DND-41 (cell line): ENCODE data around the gene TSPOAP1.

ENCODE experiments used
- ATAC-seq: fragments of 200-7000 bp; cut with Tn5 transposase; 3 replicates; pipeline ENCODE4 v1.9.1; 2021; ENCODE audit warnings: low read depth; ENCODE audit not compliant: insufficient read depth
- DNase-seq: peaks from one replicate; pipeline ENCODE4 v3.0.0-alpha.2; 2020
- H2AFZ ChIP-seq: 2 replicates; pipeline ENCODE4 v1.6.0; 2012; ENCODE audit warnings: low read depth, low read length
- H3K27ac ChIP-seq: 2 replicates; pipeline ENCODE4 v1.5.1; 2012; ENCODE audit warnings: low read length, inconsistent platforms
- H3K27me3 ChIP-seq: fragments of 200-600 bp; sonication (generic); 2 replicates; pipeline ENCODE4 v1.6.0; 2012; ENCODE audit warnings: low read length, mild to moderate bottlenecking, inconsistent platforms; ENCODE audit not compliant: insufficient read depth, poor library complexity
- H3K36me3 ChIP-seq: 2 replicates; pipeline ENCODE4 v1.5.1; 2012; ENCODE audit warnings: low read length, inconsistent platforms; ENCODE audit not compliant: insufficient read depth
- H3K4me1 ChIP-seq: 2 replicates; pipeline ENCODE4 v1.5.1; 2012; ENCODE audit warnings: mild to moderate bottlenecking, low read length; ENCODE audit not compliant: insufficient read depth
- H3K4me2 ChIP-seq: 2 replicates; pipeline ENCODE4 v1.6.0; 2012; ENCODE audit warnings: mild to moderate bottlenecking, moderate library complexity, low read length, inconsistent platforms; ENCODE audit not compliant: insufficient read depth
- H3K4me3 ChIP-seq, 2 experiments: fragments of 200-600 bp in 1 of 2; shearing (Covaris generic) in 1 of 2; 2 replicates each; pipeline ENCODE4 v1.5.1; 2012 to 2016; ENCODE audit warnings: inconsistent platforms in 2 of 2, low read length in 2 of 2, mild to moderate bottlenecking in 2 of 2, low read depth in 1 of 2, moderate library complexity in 1 of 2
- H3K79me2 ChIP-seq: 2 replicates; pipeline ENCODE4 v1.6.0; 2012; ENCODE audit warnings: low read length, inconsistent platforms; ENCODE audit not compliant: insufficient read depth
- H3K9ac ChIP-seq: 2 replicates; pipeline ENCODE4 v1.6.0; 2012; ENCODE audit warnings: low read depth, mild to moderate bottlenecking, inconsistent platforms, low read length, moderate library complexity
- H3K9me3 ChIP-seq: 2 replicates; pipeline ENCODE4 v1.5.1; 2012; ENCODE audit warnings: low read length, moderate library complexity, mild to moderate bottlenecking, inconsistent platforms; ENCODE audit not compliant: insufficient read depth, severe bottlenecking
- H4K20me1 ChIP-seq: 2 replicates; pipeline ENCODE4 v1.6.0; 2012; ENCODE audit warnings: low read length; ENCODE audit not compliant: insufficient read depth
- CTCF ChIP-seq: IDR thresholded peaks from 2 replicates; pipeline ENCODE4 v1.5.1; 2012; ENCODE audit warnings: borderline replicate concordance, low read length, moderate library complexity, mild to moderate bottlenecking; ENCODE audit not compliant: poor library complexity, severe bottlenecking; ENCODE audit errors: extremely low read depth
- EZH2 ChIP-seq: IDR thresholded peaks from 3 replicates; pipeline ENCODE4 v1.6.1; 2012; ENCODE audit warnings: borderline replicate concordance, low read depth, mild to moderate bottlenecking, moderate library complexity, low read length, inconsistent platforms; ENCODE audit not compliant: severe bottlenecking

Gene TSPOAP1

GRCh38 chr17:58337600-58338453, 9.2 kb upstream of the TSPOAP1 start:
- peaks cover 96% of the 10 kb centered on the region for H3K79me2 ChIP-seq
- H3K9ac ChIP-seq: peak overlapping the region; percentile 99
- H3K4me1 ChIP-seq: peaks cover 90% of the 10 kb centered on the region
- no peaks in the 10 kb centered on the region for H3K27me3 ChIP-seq
- no peak overlapping the region for H2AFZ ChIP-seq
- DNase-seq (peak; percentile 98), ATAC-seq (peak; percentile 55)
- no peaks in the 10 kb centered on the region; the same call in 1 of the 2 replicates for H4K20me1 ChIP-seq
- peak overlapping the region; percentile 65 for H3K4me2 ChIP-seq
- peak overlapping the region; percentile 63 to 96 for H3K4me3 ChIP-seq
- no peaks in the 10 kb centered on the region for H3K9me3 ChIP-seq
- TF ChIP-seq CTCF (no peak), EZH2 (no peak)
- H3K27ac ChIP-seq: peak overlapping the region; percentile 100
- peaks cover 46% of the 10 kb centered on the region for H3K36me3 ChIP-seq

GRCh38 chr17:58337210-58337599, 8.6 kb upstream of the TSPOAP1 start:
- peak overlapping the region; percentile 100 for H3K27ac ChIP-seq
- peaks cover 95% of the 10 kb centered on the region for H3K79me2 ChIP-seq
- peak overlapping the region; percentile 99 for H3K9ac ChIP-seq
- H4K20me1 ChIP-seq: peaks cover under 1% of the 10 kb centered on the region
- no peaks in the 10 kb centered on the region for H3K9me3 ChIP-seq
- DNase-seq (peak; percentile 83), ATAC-seq (no peak)
- peaks cover 42% of the 10 kb centered on the region for H3K36me3 ChIP-seq
- no peaks in the 10 kb centered on the region for H3K27me3 ChIP-seq
- peaks cover 85% of the 10 kb centered on the region for H3K4me1 ChIP-seq
- peak overlapping the region; percentile 63 to 96 for H3K4me3 ChIP-seq
- H3K4me2 ChIP-seq: peak overlapping the region; percentile 65
- TF ChIP-seq EZH2 (no peak), CTCF (no peak)
- no peak overlapping the region for H2AFZ ChIP-seq

- DNase-seq (peak; percentile 80), ATAC-seq (no peak)
- H3K36me3 ChIP-seq: peaks cover 44% of the 10 kb centered on the region
- H3K4me1 ChIP-seq: peaks cover 80% of the 10 kb centered on the region
- TF ChIP-seq EZH2: no peak
- TF ChIP-seq CTCF: peak; percentile 6
- peaks cover 95% of the 10 kb centered on the region for H3K79me2 ChIP-seq
- H3K4me3 ChIP-seq: peak overlapping the region; percentile 63 to 96
- peak overlapping the region; percentile 99 for H3K9ac ChIP-seq
- H3K4me2 ChIP-seq: peak overlapping the region; percentile 65
- no peak overlapping the region for H2AFZ ChIP-seq
- no peaks in the 10 kb centered on the region for H3K27me3 ChIP-seq
- peak overlapping the region; percentile 100 for H3K27ac ChIP-seq
- no peaks in the 10 kb centered on the region for H3K9me3 ChIP-seq
- peaks cover 7% of the 10 kb centered on the region for H4K20me1 ChIP-seq
These were observed 8.0 kb upstream of the TSPOAP1 start for GRCh38 chr17:58336456-58337209.
